GM23338 (cell line): ENCODE data around the gene DNAJC12.

Experiments used
- CREB1 ChIP-seq: fragments of 250-450 bp; sonication (Bioruptor Pico); IDR thresholded peaks from 2 replicates; pipeline ENCODE4 v1.5.0; 2020; ENCODE audit warnings: low read depth, mild to moderate bottlenecking, moderate library complexity
- CTCF ChIP-seq, 2 experiments: fragments of 200-600 bp in 1 of 2; sonication (generic) in 1 of 2; conservative IDR thresholded peaks; 2 replicates each; pipeline versions ENCODE4 v1.5.1 to v1.6.1; 2016 to 2017; ENCODE audit warnings: antibody characterized with exemption in 2 of 2, low read depth in 2 of 2, mild to moderate bottlenecking in 2 of 2, moderate library complexity in 1 of 2
- EZH2 ChIP-seq: fragments of 200-600 bp; sonication (generic); IDR thresholded peaks from one replicate; pipeline ENCODE4 v1.8.0; 2017; ENCODE audit warnings: antibody characterized with exemption, mild to moderate bottlenecking, low read depth; ENCODE audit not compliant: unreplicated experiment
- EZH2phosphoT487 ChIP-seq: fragments of 200-600 bp; sonication (generic); IDR thresholded peaks from one replicate; pipeline ENCODE4 v1.8.1; 2018; ENCODE audit warnings: antibody characterized with exemption; ENCODE audit not compliant: unreplicated experiment
- JUNB ChIP-seq: IDR thresholded peaks from one replicate; pipeline ENCODE4 v1.6.1; 2016; ENCODE audit warnings: antibody characterized with exemption; ENCODE audit not compliant: unreplicated experiment
- NANOG ChIP-seq: IDR thresholded peaks from 2 replicates; pipeline ENCODE4 v1.6.1; 2016; ENCODE audit warnings: antibody characterized with exemption, borderline replicate concordance
- POLR2AphosphoS5 ChIP-seq: IDR thresholded peaks from 2 replicates; pipeline ENCODE4 v1.6.1; 2016; ENCODE audit warnings: antibody characterized with exemption, low read depth
- STAT1 ChIP-seq: IDR thresholded peaks from one replicate; pipeline ENCODE4 v1.6.1; 2016; ENCODE audit warnings: antibody characterized with exemption; ENCODE audit not compliant: unreplicated experiment
- ZNF114 ChIP-seq: fragments of 250-450 bp; sonication (Bioruptor Pico); IDR thresholded peaks from 2 replicates; pipeline ENCODE4 v1.5.0; 2020; ENCODE audit warnings: mild to moderate bottlenecking, moderate library complexity
- ZNF331 ChIP-seq: fragments of 250-450 bp; sonication (Bioruptor Pico); IDR thresholded peaks from 2 replicates; pipeline ENCODE4 v1.5.0; 2020; ENCODE audit warnings: low read depth, mild to moderate bottlenecking, moderate library complexity
- TF ChIP-seq, protein P1 (sequence below): IDR thresholded peaks from one replicate; pipeline ENCODE4 v1.6.1; 2018; ENCODE audit warnings: antibody characterized with exemption; ENCODE audit not compliant: unreplicated experiment
- TF ChIP-seq, protein P2 (sequence below): IDR thresholded peaks from 2 replicates; pipeline ENCODE4 v1.6.1; 2016; ENCODE audit warnings: antibody characterized with exemption

GRCh38 chr10:67764012-67764822 is 73.8 kb downstream of the DNAJC12 start:
- no peak for TF ChIP-seq EZH2
- no peak for TF ChIP-seq POLR2AphosphoS5
- TF ChIP-seq CTCF (conservative IDR thresholded peaks at IDR 0.05; ENCODE audit: low read depth in 2 of 2): no peak
- TF ChIP-seq, protein P1, sequence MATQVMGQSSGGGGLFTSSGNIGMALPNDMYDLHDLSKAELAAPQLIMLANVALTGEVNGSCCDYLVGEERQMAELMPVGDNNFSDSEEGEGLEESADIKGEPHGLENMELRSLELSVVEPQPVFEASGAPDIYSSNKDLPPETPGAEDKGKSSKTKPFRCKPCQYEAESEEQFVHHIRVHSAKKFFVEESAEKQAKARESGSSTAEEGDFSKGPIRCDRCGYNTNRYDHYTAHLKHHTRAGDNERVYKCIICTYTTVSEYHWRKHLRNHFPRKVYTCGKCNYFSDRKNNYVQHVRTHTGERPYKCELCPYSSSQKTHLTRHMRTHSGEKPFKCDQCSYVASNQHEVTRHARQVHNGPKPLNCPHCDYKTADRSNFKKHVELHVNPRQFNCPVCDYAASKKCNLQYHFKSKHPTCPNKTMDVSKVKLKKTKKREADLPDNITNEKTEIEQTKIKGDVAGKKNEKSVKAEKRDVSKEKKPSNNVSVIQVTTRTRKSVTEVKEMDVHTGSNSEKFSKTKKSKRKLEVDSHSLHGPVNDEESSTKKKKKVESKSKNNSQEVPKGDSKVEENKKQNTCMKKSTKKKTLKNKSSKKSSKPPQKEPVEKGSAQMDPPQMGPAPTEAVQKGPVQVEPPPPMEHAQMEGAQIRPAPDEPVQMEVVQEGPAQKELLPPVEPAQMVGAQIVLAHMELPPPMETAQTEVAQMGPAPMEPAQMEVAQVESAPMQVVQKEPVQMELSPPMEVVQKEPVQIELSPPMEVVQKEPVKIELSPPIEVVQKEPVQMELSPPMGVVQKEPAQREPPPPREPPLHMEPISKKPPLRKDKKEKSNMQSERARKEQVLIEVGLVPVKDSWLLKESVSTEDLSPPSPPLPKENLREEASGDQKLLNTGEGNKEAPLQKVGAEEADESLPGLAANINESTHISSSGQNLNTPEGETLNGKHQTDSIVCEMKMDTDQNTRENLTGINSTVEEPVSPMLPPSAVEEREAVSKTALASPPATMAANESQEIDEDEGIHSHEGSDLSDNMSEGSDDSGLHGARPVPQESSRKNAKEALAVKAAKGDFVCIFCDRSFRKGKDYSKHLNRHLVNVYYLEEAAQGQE: no peak
- TF ChIP-seq, protein P2, sequence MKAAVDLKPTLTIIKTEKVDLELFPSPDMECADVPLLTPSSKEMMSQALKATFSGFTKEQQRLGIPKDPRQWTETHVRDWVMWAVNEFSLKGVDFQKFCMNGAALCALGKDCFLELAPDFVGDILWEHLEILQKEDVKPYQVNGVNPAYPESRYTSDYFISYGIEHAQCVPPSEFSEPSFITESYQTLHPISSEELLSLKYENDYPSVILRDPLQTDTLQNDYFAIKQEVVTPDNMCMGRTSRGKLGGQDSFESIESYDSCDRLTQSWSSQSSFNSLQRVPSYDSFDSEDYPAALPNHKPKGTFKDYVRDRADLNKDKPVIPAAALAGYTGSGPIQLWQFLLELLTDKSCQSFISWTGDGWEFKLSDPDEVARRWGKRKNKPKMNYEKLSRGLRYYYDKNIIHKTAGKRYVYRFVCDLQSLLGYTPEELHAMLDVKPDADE: peak; percentile 44; the same call in 1 of the 2 replicates
- no peak for TF ChIP-seq EZH2phosphoT487
- no peak for TF ChIP-seq NANOG
- TF ChIP-seq ZNF114 (CRISPR knock-in tag): no peak
- TF ChIP-seq CREB1 (CRISPR knock-in tag): peak; percentile 73
- TF ChIP-seq JUNB: no peak
- TF ChIP-seq ZNF331: no peak
- TF ChIP-seq STAT1: no peak
